Adrenal gland (tissue), 5 donors: Measurements from ENCODE around the gene LHFPL6.

Experiments used
- CTCF ChIP-seq, 6 experiments: fragments of 450-650 bp in 4 of 6; fragments of 200-600 bp in 2 of 6; sonication (generic) in 1 of 6; IDR thresholded peaks; 1 replicate in 5 of 6; 2 replicates in 1 of 6; pipeline versions ENCODE4 v1.5.1 to v1.8.0; 2016 to 2021; ENCODE audit warnings: antibody characterized with exemption in 6 of 6, mild to moderate bottlenecking in 2 of 6, moderate library complexity in 1 of 6
- POLR2A ChIP-seq, 2 donors: fragments of 450-650 bp; IDR thresholded peaks; one replicate each; pipeline ENCODE4 v1.6.1; 2017; ENCODE audit warnings: antibody characterized with exemption in 2 of 2, mild to moderate bottlenecking in 2 of 2, moderate library complexity in 1 of 2
- donor health status: DM: no; HTN: no; CAD: no.

- TF ChIP-seq CTCF (IDR thresholded peaks at IDR 0.05) = no peak
- TF ChIP-seq POLR2A (IDR thresholded peaks at IDR 0.05) = no peak
Measured at GRCh38 chr13:39527961-39528660, 74.9 kb downstream of the LHFPL6 start.
